Suppressor macrophage (primary cell): ENCODE results near the gene TRERF1.

ENCODE experiments used
- DNase-seq, 4 experiments: peaks; one replicate each; pipeline ENCODE4 v3.0.0-alpha.2; 2020 to 2022

TRERF1 gene

GRCh38 chr6:42249279-42249678, 202.4 kb downstream of the TRERF1 start:
- peak; percentile 32 to 52 (median 48) for DNase-seq

- DNase-seq: no peak
These were observed 208.7 kb downstream of the TRERF1 start for GRCh38 chr6:42243046-42243445.

GRCh38 chr6:42241915-42242314, 209.8 kb downstream of the TRERF1 start:
- no peak for DNase-seq

- no peak for DNase-seq
These were observed 211.9 kb downstream of the TRERF1 start for GRCh38 chr6:42239736-42240375.

GRCh38 chr6:42239333-42239732, 212.4 kb downstream of the TRERF1 start:
- no peak for DNase-seq

- no peak for DNase-seq
These were observed 213.9 kb downstream of the TRERF1 start for GRCh38 chr6:42237857-42238256.

GRCh38 chr6:42236682-42237473, 214.8 kb downstream of the TRERF1 start:
- DNase-seq: no peak

GRCh38 chr6:42236030-42236429, 215.7 kb downstream of the TRERF1 start:
- DNase-seq: no peak

- DNase-seq: no peak
These were observed 219.7 kb downstream of the TRERF1 start for GRCh38 chr6:42232035-42232434.

GRCh38 chr6:42230345-42231321, 221.1 kb downstream of the TRERF1 start:
- DNase-seq: peak in 1 of 4 experiments; percentile 7

- DNase-seq: no peak
These were observed 222.1 kb downstream of the TRERF1 start for GRCh38 chr6:42229506-42230119.

GRCh38 chr6:42228305-42228704, 223.4 kb downstream of the TRERF1 start:
- no peak for DNase-seq

- DNase-seq: no peak
These were observed 224.4 kb downstream of the TRERF1 start for GRCh38 chr6:42227173-42227850.

- DNase-seq: no peak
These were observed 225.0 kb downstream of the TRERF1 start for GRCh38 chr6:42226645-42227143.

- DNase-seq: no peak
These were observed 225.5 kb downstream of the TRERF1 start for GRCh38 chr6:42226161-42226611.

- no peak for DNase-seq
These were observed 226.3 kb downstream of the TRERF1 start for GRCh38 chr6:42225419-42225818.

GRCh38 chr6:42225029-42225339, 226.7 kb downstream of the TRERF1 start:
- DNase-seq: peak in 1 of 4 experiments; percentile 6

- peak; percentile 6 to 69 (median 42) for DNase-seq
These were observed 227.3 kb downstream of the TRERF1 start for GRCh38 chr6:42224222-42225028.

- DNase-seq: no peak
These were observed 229.3 kb downstream of the TRERF1 start for GRCh38 chr6:42222448-42222847.

- DNase-seq: no peak
These were observed 230.2 kb downstream of the TRERF1 start for GRCh38 chr6:42221546-42221945.

- no peak for DNase-seq
These were observed 230.9 kb downstream of the TRERF1 start for GRCh38 chr6:42220807-42221206.
